GM23338 (cell line): ENCODE data around the gene PIK3AP1.

Source experiments
- EZH2 ChIP-seq: fragments of 200-600 bp; sonication (generic); IDR thresholded peaks from one replicate; pipeline ENCODE4 v1.8.0; 2017; ENCODE audit warnings: antibody characterized with exemption, mild to moderate bottlenecking, low read depth; ENCODE audit not compliant: unreplicated experiment
- EZH2phosphoT487 ChIP-seq: fragments of 200-600 bp; sonication (generic); IDR thresholded peaks from one replicate; pipeline ENCODE4 v1.8.1; 2018; ENCODE audit warnings: antibody characterized with exemption; ENCODE audit not compliant: unreplicated experiment
- POLR2AphosphoS5 ChIP-seq: IDR thresholded peaks from 2 replicates; pipeline ENCODE4 v1.6.1; 2016; ENCODE audit warnings: antibody characterized with exemption, low read depth
- TF ChIP-seq, protein P1 (sequence below), 2 experiments: fragments of 200-600 bp in 1 of 2; sonication (generic) in 1 of 2; conservative IDR thresholded peaks; 2 replicates each; pipeline versions ENCODE4 v1.5.1 to v1.6.1; 2016 to 2017; ENCODE audit warnings: antibody characterized with exemption in 2 of 2, low read depth in 2 of 2, mild to moderate bottlenecking in 2 of 2, moderate library complexity in 1 of 2

DNA sequence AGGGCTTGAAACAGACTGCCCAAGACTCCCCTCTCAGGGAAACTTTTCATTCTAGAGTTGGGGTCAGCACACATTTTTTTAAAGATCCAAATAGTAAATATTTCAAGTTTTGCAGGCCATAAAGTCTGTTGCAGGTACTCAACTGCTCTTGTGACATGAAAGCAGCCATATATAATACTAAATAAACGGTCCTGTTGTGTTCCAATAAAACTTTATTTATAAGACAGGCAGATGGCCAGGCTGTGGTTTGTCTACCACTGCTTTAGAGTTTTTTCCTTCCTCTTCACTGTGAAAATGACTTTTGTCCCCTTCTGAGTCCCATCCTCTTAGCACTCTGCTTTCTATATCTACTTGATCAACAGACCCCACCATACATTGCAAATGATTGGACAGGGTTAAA lies 93.0 kb downstream of the PIK3AP1 start:
- TF ChIP-seq, protein P1, sequence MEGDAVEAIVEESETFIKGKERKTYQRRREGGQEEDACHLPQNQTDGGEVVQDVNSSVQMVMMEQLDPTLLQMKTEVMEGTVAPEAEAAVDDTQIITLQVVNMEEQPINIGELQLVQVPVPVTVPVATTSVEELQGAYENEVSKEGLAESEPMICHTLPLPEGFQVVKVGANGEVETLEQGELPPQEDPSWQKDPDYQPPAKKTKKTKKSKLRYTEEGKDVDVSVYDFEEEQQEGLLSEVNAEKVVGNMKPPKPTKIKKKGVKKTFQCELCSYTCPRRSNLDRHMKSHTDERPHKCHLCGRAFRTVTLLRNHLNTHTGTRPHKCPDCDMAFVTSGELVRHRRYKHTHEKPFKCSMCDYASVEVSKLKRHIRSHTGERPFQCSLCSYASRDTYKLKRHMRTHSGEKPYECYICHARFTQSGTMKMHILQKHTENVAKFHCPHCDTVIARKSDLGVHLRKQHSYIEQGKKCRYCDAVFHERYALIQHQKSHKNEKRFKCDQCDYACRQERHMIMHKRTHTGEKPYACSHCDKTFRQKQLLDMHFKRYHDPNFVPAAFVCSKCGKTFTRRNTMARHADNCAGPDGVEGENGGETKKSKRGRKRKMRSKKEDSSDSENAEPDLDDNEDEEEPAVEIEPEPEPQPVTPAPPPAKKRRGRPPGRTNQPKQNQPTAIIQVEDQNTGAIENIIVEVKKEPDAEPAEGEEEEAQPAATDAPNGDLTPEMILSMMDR (conservative IDR thresholded peaks at IDR 0.05; ENCODE audit: low read depth in 2 of 2): no peak
- no peak for TF ChIP-seq EZH2
- no peak for TF ChIP-seq POLR2AphosphoS5
- no peak for TF ChIP-seq EZH2phosphoT487
